ENCODE results near the gene PIN1. TPM values are rescaled to one million over a fixed set of nuclear protein-coding genes. Genes with fewer than 3 reads are reported as not detected.

Gene PIN1
- total and polyA plus RNA-seq, 12 donors = 28.5 to 177 (median 114) TPM

GRCh38 chr19:9847087-9847671, 12.1 kb downstream of the PIN1 start:
- H3K36me3 ChIP-seq (replicated peaks in 1 of 2) = peaks cover 0 to 26% of the 10 kb centered on the region in 2 donors
- H3K9me3 ChIP-seq (replicated peaks in 1 of 3) = no peaks in the 10 kb centered on the region
- H3K4me3 ChIP-seq = no peak overlapping the region
- peak; percentile 86 to 96 (median 95) for DNase-seq
- intact Hi-C loops (cut with DNase I) = loop anchor here in 1 of 2 donors (5.0 kb wide), 1 partner anchor 50 kb away; no protein-coding TSS in a partner anchor
- H3K4me1 ChIP-seq (replicated peaks in 1 of 2) = peaks cover 20 to 24% of the 10 kb centered on the region in 2 donors
- WGBS, 4 donors = 37 to 60% (median 38%) methylated on average over 1 to 13 of the region's 13 CpGs; no CpG with 5 or more reads in 1 of the 4 donors
- TF ChIP-seq POLR2A (IDR thresholded peaks at IDR 0.05) = no peak
- TF ChIP-seq, protein P1, sequence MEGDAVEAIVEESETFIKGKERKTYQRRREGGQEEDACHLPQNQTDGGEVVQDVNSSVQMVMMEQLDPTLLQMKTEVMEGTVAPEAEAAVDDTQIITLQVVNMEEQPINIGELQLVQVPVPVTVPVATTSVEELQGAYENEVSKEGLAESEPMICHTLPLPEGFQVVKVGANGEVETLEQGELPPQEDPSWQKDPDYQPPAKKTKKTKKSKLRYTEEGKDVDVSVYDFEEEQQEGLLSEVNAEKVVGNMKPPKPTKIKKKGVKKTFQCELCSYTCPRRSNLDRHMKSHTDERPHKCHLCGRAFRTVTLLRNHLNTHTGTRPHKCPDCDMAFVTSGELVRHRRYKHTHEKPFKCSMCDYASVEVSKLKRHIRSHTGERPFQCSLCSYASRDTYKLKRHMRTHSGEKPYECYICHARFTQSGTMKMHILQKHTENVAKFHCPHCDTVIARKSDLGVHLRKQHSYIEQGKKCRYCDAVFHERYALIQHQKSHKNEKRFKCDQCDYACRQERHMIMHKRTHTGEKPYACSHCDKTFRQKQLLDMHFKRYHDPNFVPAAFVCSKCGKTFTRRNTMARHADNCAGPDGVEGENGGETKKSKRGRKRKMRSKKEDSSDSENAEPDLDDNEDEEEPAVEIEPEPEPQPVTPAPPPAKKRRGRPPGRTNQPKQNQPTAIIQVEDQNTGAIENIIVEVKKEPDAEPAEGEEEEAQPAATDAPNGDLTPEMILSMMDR (IDR thresholded peaks at IDR 0.05) = peak; percentile 52 to 86 (median 76)
- peak overlapping the region in 4 of 5 donors; percentile 69 to 91 (median 85) for H3K27ac ChIP-seq
- no peaks in the 10 kb centered on the region for H3K27me3 ChIP-seq

DNA sequence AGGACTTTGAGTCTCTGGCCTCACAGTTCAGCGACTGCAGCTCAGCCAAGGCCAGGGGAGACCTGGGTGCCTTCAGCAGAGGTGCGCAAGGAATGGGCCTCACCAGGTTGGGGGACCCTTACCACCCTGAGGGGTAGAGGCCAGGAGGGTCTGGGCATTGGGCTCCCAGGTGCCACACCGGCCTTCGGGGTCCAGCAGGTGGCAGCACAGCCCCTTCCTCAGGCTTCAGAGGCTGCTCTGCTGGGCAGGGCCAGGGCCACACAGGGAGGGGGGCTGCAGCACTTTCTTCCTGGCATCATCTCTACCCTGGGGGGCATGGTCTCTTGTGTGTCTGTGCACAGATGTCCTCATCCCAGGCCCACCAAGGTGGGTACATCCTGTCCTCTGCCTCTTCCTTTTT, 12.9 kb downstream of the PIN1 start:
- H3K27me3 ChIP-seq = no peaks in the 10 kb centered on the region
- DNase-seq = no peak
- intact Hi-C loops (cut with DNase I) = loop anchor here in 1 of 2 donors (5.0 kb wide), 1 partner anchor 51 kb away; no protein-coding TSS in a partner anchor
- peaks cover 0 to 26% of the 10 kb centered on the region in 2 donors for H3K36me3 ChIP-seq (replicated peaks in 1 of 2)
- peaks cover 13 to 16% of the 10 kb centered on the region in 2 donors for H3K4me1 ChIP-seq (replicated peaks in 1 of 2)
- WGBS, 4 donors = 68 to 74% methylated on average over 4 of the region's 4 CpGs; no CpG with 5 or more reads in 2 of the 4 donors
- H3K27ac ChIP-seq = no peak overlapping the region
- no peak overlapping the region for H3K4me3 ChIP-seq
- no peak for TF ChIP-seq POLR2A (IDR thresholded peaks at IDR 0.05)
- TF ChIP-seq, protein P1 (IDR thresholded peaks at IDR 0.05) = peak in 3 of 6 experiments; percentile 17 to 27 (median 20)
- H3K9me3 ChIP-seq (replicated peaks in 1 of 3) = no peaks in the 10 kb centered on the region

DNA sequence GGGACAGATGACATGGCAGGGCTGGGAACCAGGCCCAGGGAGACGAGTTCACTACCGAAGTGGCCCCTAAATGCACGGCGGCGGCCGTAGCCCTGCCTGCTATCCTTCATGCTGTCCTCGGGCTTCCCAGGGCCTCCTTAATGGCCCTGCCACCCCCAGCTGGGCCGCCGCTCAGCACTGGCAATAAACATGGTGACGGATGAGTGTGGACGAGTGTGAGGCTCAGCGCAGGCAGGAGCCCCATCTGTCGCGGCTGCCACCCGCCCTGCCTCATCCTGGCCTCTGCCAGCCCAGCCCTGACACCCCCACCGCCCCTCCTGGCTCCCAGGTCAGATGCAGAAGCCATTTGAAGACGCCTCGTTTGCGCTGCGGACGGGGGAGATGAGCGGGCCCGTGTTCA, 13.6 kb downstream of the PIN1 start:
- intact Hi-C loops (cut with DNase I) = loop anchor here in 1 of 2 donors (5.0 kb wide), 1 partner anchor 51 kb away; no protein-coding TSS in a partner anchor
- WGBS, 4 donors = 69 to 84% (median 80%) methylated on average over 15 to 23 of the region's 23 CpGs; no CpG with 5 or more reads in 1 of the 4 donors
- H3K4me3 ChIP-seq = no peak overlapping the region
- TF ChIP-seq POLR2A (IDR thresholded peaks at IDR 0.05) = no peak
- TF ChIP-seq, protein P1 (IDR thresholded peaks at IDR 0.05) = no peak
- H3K36me3 ChIP-seq (replicated peaks in 1 of 2) = peaks cover 0 to 26% of the 10 kb centered on the region in 2 donors
- peaks cover 6 to 10% of the 10 kb centered on the region in 2 donors for H3K4me1 ChIP-seq (replicated peaks in 1 of 2)
- H3K9me3 ChIP-seq (replicated peaks in 1 of 3) = no peaks in the 10 kb centered on the region
- no peaks in the 10 kb centered on the region for H3K27me3 ChIP-seq
- peak overlapping the region in 1 of 5 donors; percentile 8 for H3K27ac ChIP-seq
- peak in 1 of 7 donors; percentile 38 for DNase-seq

- Histone ChIP-seq H3K36me3 (replicated peaks in 1 of 2) (peaks cover 0 to 16% of the 10 kb centered on the region in 2 donors), H3K4me3 (no peak overlapping the region), H3K9me3 (replicated peaks in 1 of 3) (no peaks in the 10 kb centered on the region), H3K27me3 (no peaks in the 10 kb centered on the region), H3K27ac (no peak overlapping the region), H3K4me1 (replicated peaks in 1 of 2) (peaks cover 6 to 10% of the 10 kb centered on the region in 2 donors)
- TF ChIP-seq POLR2A (IDR thresholded peaks at IDR 0.05) = no peak
- TF ChIP-seq, protein P1 (IDR thresholded peaks at IDR 0.05) = no peak
- DNase-seq = no peak
- intact Hi-C loops (cut with DNase I) = loop anchor here in 1 of 2 donors (5.0 kb wide), 1 partner anchor 52 kb away; no protein-coding TSS in a partner anchor
- WGBS, 4 donors = 68 to 81% (median 75%) methylated on average over 4 to 7 of the region's 7 CpGs
Measured at GRCh38 chr19:9849791-9850190, 14.7 kb downstream of the PIN1 start.
